Heart left ventricle (tissue), 16 donors: ENCODE data around the gene IL1RAPL1. TPM values are rescaled to one million over a fixed set of nuclear protein-coding genes. Genes with fewer than 3 reads are reported as not detected.
"Not testable (repeated sequence)": the region's sequence is repeated elsewhere in the genome, so short reads cannot be mapped to it uniquely, and the experiment has no call there.

ENCODE experiments used
- ATAC-seq, 4 donors: fragments of 200-7000 bp; cut with Tn5 transposase; one replicate each; pipeline ENCODE4 v1.9.1; 2020 to 2022; ENCODE audit warnings: moderate library complexity in 4 of 4, mild to moderate bottlenecking in 3 of 4, moderate number of reproducible peaks in 1 of 4
- DNase-seq, 5 donors: peaks; one replicate each; pipeline ENCODE4 v3.0.0-alpha.2; 2020
- H3K27ac ChIP-seq, 12 donors: fragments of 200-600 bp; sonication (generic) in 4 of 12; one replicate each; pipeline versions ENCODE4 v1.5.0 to v1.8.0; 2016 to 2022; ENCODE audit warnings: mild to moderate bottlenecking in 2 of 12
- H3K27me3 ChIP-seq, 9 donors: fragments of 200-600 bp; sonication (generic) in 2 of 9; one replicate each; pipeline versions ENCODE4 v1.5.1 to v1.8.0; 2016 to 2022; ENCODE audit warnings: mild to moderate bottlenecking in 3 of 9
- H3K36me3 ChIP-seq, 9 donors: fragments of 200-600 bp; sonication (generic) in 2 of 9; one replicate each; pipeline versions ENCODE4 v1.5.0 to v1.8.0; 2018 to 2022; ENCODE audit warnings: mild to moderate bottlenecking in 2 of 9
- H3K4me1 ChIP-seq, 12 donors: fragments of 200-600 bp; sonication (generic) in 4 of 12; one replicate each; pipeline versions ENCODE4 v1.5.0 to v1.8.0; 2016 to 2022; ENCODE audit warnings: mild to moderate bottlenecking in 3 of 12
- H3K4me3 ChIP-seq, 12 donors: fragments of 200-600 bp; sonication (generic) in 4 of 12; one replicate each; pipeline versions ENCODE4 v1.5.0 to v1.8.0; 2017 to 2022; ENCODE audit warnings: mild to moderate bottlenecking in 9 of 12, moderate library complexity in 4 of 12
- H3K9me3 ChIP-seq, 12 donors: fragments of 200-600 bp; sonication (generic) in 4 of 12; one replicate each; pipeline versions ENCODE4 v1.5.0 to v1.8.0; 2016 to 2022; ENCODE audit warnings: mild to moderate bottlenecking in 1 of 12
- CTCF ChIP-seq, 12 donors: fragments of 200-600 bp; sonication (generic) in 4 of 12; IDR thresholded peaks; one replicate each; pipeline versions ENCODE4 v1.5.0 to v1.8.0; 2018 to 2022; ENCODE audit warnings: antibody characterized with exemption in 12 of 12, mild to moderate bottlenecking in 5 of 12
- POLR2A ChIP-seq, 2 donors: fragments of 450-650 bp; IDR thresholded peaks; one replicate each; pipeline ENCODE4 v1.6.1; 2017; ENCODE audit warnings: antibody characterized with exemption in 2 of 2, mild to moderate bottlenecking in 2 of 2, moderate library complexity in 2 of 2
- WGBS, 4 donors: extraction: QIAGEN DNeasy Blood & Tissue Kit in 2 of 4; methylation state at CpG; one replicate each; pipeline versions ENCODE4 v1.1.5 to v1.1.7; 2013 to 2018; 5-methylcytosine and 5-hydroxymethylcytosine counted together
- intact Hi-C, 10 donors: fragments of 100-400 bp; cut with DNase I; formaldehyde crosslinking; loops; one replicate each; pipeline versions ENCODE4 v1.11.1 to v1.14.2; 2022
- polyA plus RNA-seq, 2 donors: library from polyadenylated mRNA; stranded (reverse); fragments of 200-250 nt; gene quantifications; one replicate each; pipeline ENCODE4 v1.2.3, GENCODE V29; 2013
- total RNA-seq, 9 donors: library from RNA; depleted of rRNA in 2 of 9; stranded (reverse); fragments of >200 nt in 2 of 9; fragmentation: NEBNext Ultra II Directional in 3 of 9; extraction: Animal tissue kit (Norgen Biotek cat#: 25700) in 3 of 9; gene quantifications; one replicate each; pipeline versions ENCODE4 v1.1.0 to v1.2.4, GENCODE V29; 2016 to 2023
- donor health status: ischemic (EF 13 %, LVEDD 7.1; RV severe dilation, severe dysfunction).
- donor health status: healthy with polysubstance abuse.
- donor health status: DM: no; HTN: yes; CAD: no.
- donor health status: DM: no; HTN: no; CAD: no.
- donor health status: ischemic (EF 25% LVEDD 6.9; RV normal size, moderate dysfunction).
- donor health status: ischemic (EF 25% LVEDD 5.7; RV mildly dilated, moderate dysfunction).
- donor health status: healthy.
- donor health status: DM: yes; HTN: yes; CAD: no.
- donor health status: ischemic (EF 35%, LVEDD 5.7; RV mildly dilated, moderate dysfunction).
- donor health status: nonischemic (EF 11% LVEDD 7.7; RV severe dilation, severe dysfunction).
- donor health status: DM: yes; HTN: yes; CAD: no.
- donor health status: PGD.
- donor health status: ischemic (EF 29% LVEDD 5.4; RV normal size, mild dysfunction).
- donor health status: nonischemic (EF 23%, LVEDD 6.1; RV moderate dilation, normal function).

The IL1RAPL1 gene
- total and polyA plus RNA-seq, 11 donors: 0.42 to 4.7 (median 2.3) TPM

GRCh38 chrX:28757290-28757689 lies 170.0 kb downstream of the IL1RAPL1 start:
- TF ChIP-seq CTCF (IDR thresholded peaks at IDR 0.05) (no peak), POLR2A (IDR thresholded peaks at IDR 0.05) (no peak)
- peak; percentile 32 to 80 (median 52) for ATAC-seq
- H3K4me1 ChIP-seq: peaks cover 0 to 6% (median 0%) of the 10 kb centered on the region in 12 donors
- no peaks in the 10 kb centered on the region for H3K27me3 ChIP-seq
- intact Hi-C loops: loop anchor here in 1 of 10 donors (10.0 kb wide), 1 partner anchor 162 kb away; no protein-coding TSS in a partner anchor
- WGBS, 4 donors: 56 to 66% (median 58%) methylated on average over 2 of the region's 2 CpGs
- no peaks in the 10 kb centered on the region for H3K9me3 ChIP-seq
- no peak overlapping the region for H3K4me3 ChIP-seq
- DNase-seq: peak in 1 of 5 donors; percentile 19
- no peaks in the 10 kb centered on the region for H3K36me3 ChIP-seq
- peak overlapping the region in 1 of 12 donors; percentile 51 for H3K27ac ChIP-seq

- ATAC-seq, intact Hi-C loops: not testable (repeated sequence)
Measured at GRCh38 chrX:28766561-28766960, 179.3 kb downstream of the IL1RAPL1 start.

GRCh38 chrX:28773807-28774206 lies 186.6 kb downstream of the IL1RAPL1 start:
- no peaks in the 10 kb centered on the region for H3K9me3 ChIP-seq

More at GRCh38 chrX:28766561-28766960, 179.3 kb downstream of the IL1RAPL1 start:
- H3K27me3 ChIP-seq, H3K9me3 ChIP-seq, H3K27ac ChIP-seq, H3K36me3 ChIP-seq, H3K4me1 ChIP-seq, DNase-seq, H3K4me3 ChIP-seq: not testable (repeated sequence)
- WGBS, 4 donors: 69 to 90% (median 84%) methylated on average over 2 of the region's 2 CpGs

GRCh38 chrX:28787206-28787605 lies 200.0 kb downstream of the IL1RAPL1 start:
- no peaks in the 10 kb centered on the region for H3K4me1 ChIP-seq
- no peaks in the 10 kb centered on the region for H3K36me3 ChIP-seq
- H3K27me3 ChIP-seq: no peaks in the 10 kb centered on the region
- 61 to 67% (median 66%) methylated on average over 2 of the region's 2 CpGs for WGBS, 4 donors
- no peak overlapping the region for H3K4me3 ChIP-seq
- no peaks in the 10 kb centered on the region for H3K9me3 ChIP-seq
- DNase-seq (no peak), ATAC-seq (no peak)
- TF ChIP-seq CTCF (IDR thresholded peaks at IDR 0.05) (no peak), POLR2A (IDR thresholded peaks at IDR 0.05) (no peak)
- no peak overlapping the region for H3K27ac ChIP-seq
- intact Hi-C loops: no loop called here

More at GRCh38 chrX:28773807-28774206, 186.6 kb downstream of the IL1RAPL1 start:
- Histone ChIP-seq H3K4me1 (no peaks in the 10 kb centered on the region), H3K27me3 (no peaks in the 10 kb centered on the region), H3K36me3 (no peaks in the 10 kb centered on the region), H3K4me3 (no peak overlapping the region), H3K27ac (no peak overlapping the region)
- ATAC-seq (no peak), DNase-seq (no peak)
- WGBS, 4 donors: 75 to 90% (median 83%) methylated on average over 5 of the region's 5 CpGs
- intact Hi-C loops: no loop called here
- TF ChIP-seq CTCF (IDR thresholded peaks at IDR 0.05) (no peak), POLR2A (IDR thresholded peaks at IDR 0.05) (no peak)

GRCh38 chrX:28800671-28801070 lies 213.4 kb downstream of the IL1RAPL1 start:
- H3K4me1 ChIP-seq, DNase-seq, H3K36me3 ChIP-seq, ATAC-seq, H3K9me3 ChIP-seq, H3K27me3 ChIP-seq, intact Hi-C loops, H3K4me3 ChIP-seq, H3K27ac ChIP-seq: not testable (repeated sequence)
- WGBS, 4 donors: 74 to 92% (median 86%) methylated on average over 5 of the region's 5 CpGs
